ENCODE measurements around the gene CADM2.

The CADM2 gene

GRCh38 chr3:85208650-85209049 is 249.9 kb downstream of the CADM2 start:
- DNase-seq = no peak

- DNase-seq = no peak
Observed at GRCh38 chr3:85210540-85210939, 251.8 kb downstream of the CADM2 start.

GRCh38 chr3:85228966-85229365 is 270.2 kb downstream of the CADM2 start:
- DNase-seq = no peak

- DNase-seq = no peak
Observed at GRCh38 chr3:85244091-85244490, 285.3 kb downstream of the CADM2 start.

GRCh38 chr3:85244519-85244918 is 285.7 kb downstream of the CADM2 start:
- no peak for DNase-seq

GRCh38 chr3:85251766-85252165 is 293.0 kb downstream of the CADM2 start:
- DNase-seq = no peak

DNA sequence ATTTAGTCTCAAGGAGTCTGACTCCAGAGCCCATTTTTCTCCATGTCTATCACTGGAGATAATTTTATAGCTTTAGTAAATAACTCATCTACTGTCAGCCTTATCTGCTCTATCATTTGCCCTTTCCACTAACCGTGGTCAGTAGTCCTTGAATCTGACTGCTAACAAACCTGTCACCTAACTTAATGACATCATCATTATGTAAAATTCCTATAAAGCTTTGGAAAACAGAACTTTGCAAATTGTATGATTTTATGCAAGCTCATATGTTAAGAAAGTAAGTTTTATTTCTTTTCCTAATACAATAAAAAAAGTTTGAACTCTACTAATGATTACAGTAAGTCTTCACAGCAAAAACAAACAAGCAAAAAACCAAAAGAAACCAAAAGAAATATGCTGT is 293.9 kb downstream of the CADM2 start:
- no peak for DNase-seq

GRCh38 chr3:85254738-85255137 is 295.9 kb downstream of the CADM2 start:
- no peak for DNase-seq

GRCh38 chr3:85255949-85256348 is 297.2 kb downstream of the CADM2 start:
- no peak for DNase-seq

- no peak for DNase-seq
Observed at GRCh38 chr3:85258326-85258725, 299.5 kb downstream of the CADM2 start.

DNA sequence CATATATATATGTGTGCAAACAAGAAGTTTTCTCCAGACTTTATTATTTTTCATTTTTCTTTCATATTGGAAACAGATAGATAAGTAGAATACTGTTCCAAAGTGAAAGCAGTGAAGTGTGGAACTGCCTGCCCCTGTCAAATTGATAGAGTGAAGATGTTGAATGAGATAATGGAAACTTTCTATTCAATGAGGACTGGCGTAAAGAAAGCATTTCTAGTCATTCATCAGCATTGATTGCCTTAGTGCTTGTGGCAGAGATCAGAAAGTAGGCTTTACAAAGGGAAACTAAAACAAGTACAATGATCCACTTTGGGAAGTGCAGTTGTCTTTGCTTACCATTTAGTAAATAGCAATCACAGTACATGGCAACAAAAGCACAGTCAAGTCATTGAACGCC is 300.0 kb downstream of the CADM2 start:
- no peak for DNase-seq

DNA sequence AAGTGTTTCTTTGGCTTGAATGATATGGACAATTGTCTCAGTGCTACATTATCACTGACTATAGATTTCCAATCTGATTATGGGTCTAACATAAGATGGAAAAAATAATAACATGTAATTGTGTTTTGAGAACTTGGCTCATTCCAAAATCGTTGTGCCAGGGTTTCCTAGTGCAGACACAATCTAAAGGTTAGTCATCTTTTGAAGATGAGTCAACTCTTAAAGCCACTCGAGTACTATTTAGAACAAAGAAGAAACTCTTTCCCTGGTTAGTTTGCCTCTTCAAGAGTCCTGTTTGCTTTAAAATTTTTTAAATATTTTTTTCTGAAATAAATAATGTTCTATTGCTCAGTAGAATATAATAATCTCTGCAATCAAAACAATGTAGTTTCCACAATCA is 301.0 kb downstream of the CADM2 start:
- no peak for DNase-seq

- DNase-seq = no peak
Observed at GRCh38 chr3:85264381-85264780, 305.6 kb downstream of the CADM2 start.

- DNase-seq = no peak
Observed at GRCh38 chr3:85270488-85270887, 311.7 kb downstream of the CADM2 start.

- DNase-seq = no peak
Observed at GRCh38 chr3:85271911-85272310, 313.1 kb downstream of the CADM2 start.

GRCh38 chr3:85288257-85288656 is 329.5 kb downstream of the CADM2 start:
- DNase-seq = no peak

- DNase-seq = no peak
Observed at GRCh38 chr3:85297291-85297690, 338.5 kb downstream of the CADM2 start.

DNA sequence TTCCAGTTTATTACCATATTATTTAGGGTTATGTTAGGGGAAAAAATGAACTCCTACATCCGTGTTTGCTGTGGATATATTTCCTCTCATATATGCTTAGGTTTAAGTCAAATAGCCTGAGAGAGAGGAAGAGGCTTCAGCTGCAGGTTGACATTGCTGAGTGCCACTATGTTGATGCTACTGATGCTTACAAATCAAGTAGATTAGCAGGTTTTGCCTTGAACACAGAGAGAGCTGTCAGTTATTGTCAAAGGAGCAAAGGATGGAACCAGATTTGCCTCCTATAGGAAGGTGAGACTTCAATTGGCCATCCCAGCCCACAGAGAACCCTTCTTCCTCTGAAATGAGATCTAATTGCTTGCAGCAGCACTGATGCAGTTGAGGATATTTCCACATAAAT is 339.2 kb downstream of the CADM2 start:
- no peak for DNase-seq

- no peak for DNase-seq
Observed at GRCh38 chr3:85303156-85303555, 344.4 kb downstream of the CADM2 start.

DNA sequence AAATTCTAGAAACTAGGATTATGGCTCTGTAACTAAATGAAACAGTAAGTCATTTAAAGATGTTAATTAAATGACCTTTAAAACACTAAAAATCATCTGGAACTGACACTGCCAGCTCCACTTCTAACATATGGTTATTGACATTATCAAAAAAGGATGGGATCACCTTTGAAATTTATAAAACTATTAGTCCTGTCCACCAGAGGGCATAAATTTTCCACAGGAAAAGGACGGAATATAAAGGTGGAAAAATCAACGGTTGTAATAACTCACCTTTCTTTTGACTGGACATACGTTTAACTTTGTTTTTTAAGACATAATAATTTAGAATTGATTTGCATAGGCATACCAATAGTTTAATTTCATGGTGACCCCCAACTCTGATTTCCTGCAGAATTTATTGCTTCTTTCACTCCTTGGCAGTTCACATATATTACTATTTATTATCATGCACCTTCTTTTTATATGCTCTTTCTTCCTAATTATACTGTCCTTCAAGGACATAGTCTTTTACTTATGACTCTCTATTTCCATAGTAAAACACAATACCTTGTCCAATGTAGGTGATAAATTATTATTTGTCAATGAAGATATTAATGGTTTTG is 345.7 kb downstream of the CADM2 start:
- no peak for DNase-seq

DNA sequence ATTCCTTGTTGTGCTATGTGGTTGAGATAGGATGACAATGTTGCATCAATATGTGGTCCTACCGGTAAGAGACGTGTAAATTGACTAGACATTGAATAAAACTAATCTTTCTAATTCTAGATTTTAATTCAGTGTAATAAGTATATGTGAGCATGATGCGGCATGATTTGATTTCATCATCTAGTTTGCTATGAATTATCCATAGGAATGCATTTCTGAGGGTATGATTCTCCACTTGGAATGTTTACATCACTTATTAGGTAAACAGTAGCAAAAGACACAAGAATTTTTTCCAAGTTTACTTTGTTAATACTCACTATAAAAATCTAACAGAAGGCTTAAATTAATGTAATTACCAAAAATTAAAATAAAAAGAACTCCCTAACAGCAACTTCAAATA is 353.5 kb downstream of the CADM2 start:
- DNase-seq = no peak

GRCh38 chr3:85313380-85313779 is 354.6 kb downstream of the CADM2 start:
- DNase-seq = no peak

DNA sequence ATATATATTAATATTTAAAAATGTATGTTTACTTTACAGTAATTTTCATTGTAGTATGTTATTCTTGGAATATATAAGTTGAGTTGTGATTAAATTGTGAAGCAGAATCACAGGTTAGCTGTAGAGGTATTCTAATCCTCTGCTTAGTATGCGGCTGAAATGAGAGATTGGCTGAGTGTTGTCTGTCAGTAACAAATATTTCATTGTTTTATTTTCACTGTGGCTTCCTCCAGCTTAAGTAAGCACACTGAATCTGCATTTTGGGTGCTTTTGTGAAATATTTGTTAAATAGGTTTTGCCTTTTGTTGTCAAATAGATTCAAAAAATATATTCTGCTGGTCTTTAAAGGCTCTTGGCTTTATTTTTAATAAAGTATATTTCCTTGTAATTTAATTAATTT is 357.5 kb downstream of the CADM2 start:
- DNase-seq = no peak

- DNase-seq = no peak
Observed at GRCh38 chr3:85321892-85322291, 363.1 kb downstream of the CADM2 start.

- no peak for DNase-seq
Observed at GRCh38 chr3:85330071-85330470, 371.3 kb downstream of the CADM2 start.

GRCh38 chr3:85337895-85338294 is 379.1 kb downstream of the CADM2 start:
- DNase-seq = no peak

All from hematopoietic multipotent progenitor cell treated with erythropoietin and hydrocortisone succinate and interleukin-3 and kit ligand, for 4 days (in vitro differentiated cells).